HTERT RPE-1 (cell line): ENCODE measurements around the gene SLC17A2.

Experiments
- in situ Hi-C: fragments of 300-500 bp; cut with MboI; formaldehyde crosslinking; loops from 4 replicates; pipeline ENCODE4 v1.14.3; 2020; ENCODE audit warnings: low sequenced_read_pairs

Gene SLC17A2

GRCh38 chr6:25921525-25922203, 8.8 kb downstream of the SLC17A2 start:
- in situ Hi-C loops: no loop called here

DNA sequence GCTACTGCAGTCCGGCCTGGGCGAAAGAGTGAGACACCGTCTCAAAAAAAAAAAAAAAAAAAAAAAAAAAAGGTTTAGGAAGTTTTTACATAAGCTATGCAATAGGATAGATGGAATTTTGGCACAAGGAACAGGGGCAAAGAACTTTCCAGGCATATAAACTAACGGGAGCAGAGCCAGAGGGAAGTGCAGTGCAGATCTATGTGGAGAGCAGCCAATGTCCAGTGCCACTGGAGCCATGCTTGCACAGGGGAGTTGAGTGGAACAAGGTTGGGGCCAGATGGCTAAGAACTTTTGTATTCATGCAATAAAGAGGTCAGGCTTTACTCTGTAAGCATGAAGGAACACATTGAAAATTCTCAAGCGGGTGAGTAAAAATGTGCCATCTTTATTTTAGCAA, 10.8 kb downstream of the SLC17A2 start:
- in situ Hi-C loops: no loop called here

DNA sequence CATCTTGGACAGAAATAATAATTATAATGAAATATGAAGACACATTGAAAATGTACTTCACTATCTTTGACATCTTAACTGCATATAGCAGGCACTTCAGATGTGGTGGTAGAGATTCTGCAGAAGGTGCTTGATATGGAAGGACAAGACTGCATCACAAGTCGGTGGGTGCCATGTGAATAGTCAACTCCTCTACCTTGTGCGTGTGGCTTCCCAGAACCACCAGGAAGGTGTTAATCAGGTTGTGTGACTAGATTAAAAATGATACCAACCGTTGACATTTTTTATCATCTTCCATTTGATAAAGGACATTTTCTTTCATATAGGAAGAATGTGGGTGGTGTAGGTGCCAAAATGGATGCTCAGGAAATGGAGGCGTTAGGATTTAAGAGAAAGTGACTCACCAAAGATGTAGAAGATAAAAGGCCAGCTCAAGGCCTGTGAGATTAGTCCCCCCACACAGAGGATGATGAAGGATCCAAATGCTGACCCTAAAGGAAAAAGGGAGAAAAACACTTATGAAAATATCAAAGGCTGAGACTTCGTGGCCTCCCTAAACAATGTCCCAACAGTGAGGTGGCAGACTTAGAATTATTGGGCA, 12.3 kb downstream of the SLC17A2 start:
- in situ Hi-C loops: no loop called here

- in situ Hi-C loops: no loop called here
These were observed 13.6 kb downstream of the SLC17A2 start for GRCh38 chr6:25916789-25917490.

DNA sequence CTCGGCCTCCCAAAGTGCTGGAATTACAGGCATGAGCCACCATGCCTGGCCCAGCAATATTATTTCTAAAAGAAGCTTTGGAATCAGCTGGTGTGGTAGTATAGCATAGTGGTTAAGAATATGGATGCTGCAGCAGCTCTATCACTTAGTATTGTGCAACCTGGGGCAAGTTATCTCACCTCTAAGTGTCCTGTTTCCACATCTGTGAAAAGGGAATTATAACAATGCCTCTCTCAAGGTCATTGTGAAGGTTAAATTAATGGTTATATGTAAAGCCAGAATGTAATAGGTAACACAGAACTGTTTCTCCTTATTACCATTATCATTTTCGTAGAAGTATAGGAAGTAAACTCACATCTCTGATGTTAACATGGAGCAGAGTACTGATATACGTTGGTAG, 14.2 kb downstream of the SLC17A2 start:
- in situ Hi-C loops: no loop called here

- in situ Hi-C loops: no loop called here
These were observed 16.8 kb downstream of the SLC17A2 start for GRCh38 chr6:25913741-25914140.

GRCh38 chr6:25911351-25911750, 19.1 kb downstream of the SLC17A2 start:
- in situ Hi-C loops: no loop called here

DNA sequence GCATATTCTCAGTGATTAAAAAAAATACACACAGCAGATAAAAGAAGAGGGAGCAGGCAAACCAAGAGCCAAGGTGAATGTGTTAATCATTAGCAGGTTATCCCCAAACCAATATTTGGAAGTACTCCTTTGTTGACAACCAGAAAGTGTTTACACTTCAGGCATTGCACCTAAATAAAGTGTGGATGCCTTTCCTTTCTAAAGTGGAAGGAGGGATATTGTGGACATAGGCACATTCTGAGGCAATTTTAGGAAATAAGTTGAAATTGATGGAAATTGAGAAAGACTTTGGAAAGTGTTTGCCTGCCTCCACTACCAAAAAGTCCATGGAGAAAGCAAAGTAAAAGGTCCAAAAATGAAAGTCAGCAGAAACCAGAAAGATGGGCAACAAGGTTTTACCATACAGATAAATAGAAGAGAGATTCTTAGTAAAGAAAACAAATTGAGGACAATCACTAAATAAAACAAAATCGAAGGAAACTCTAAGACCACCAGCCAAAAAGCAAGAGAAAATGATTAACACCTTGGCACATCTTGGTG, 22.9 kb downstream of the SLC17A2 start:
- in situ Hi-C loops: no loop called here

DNA sequence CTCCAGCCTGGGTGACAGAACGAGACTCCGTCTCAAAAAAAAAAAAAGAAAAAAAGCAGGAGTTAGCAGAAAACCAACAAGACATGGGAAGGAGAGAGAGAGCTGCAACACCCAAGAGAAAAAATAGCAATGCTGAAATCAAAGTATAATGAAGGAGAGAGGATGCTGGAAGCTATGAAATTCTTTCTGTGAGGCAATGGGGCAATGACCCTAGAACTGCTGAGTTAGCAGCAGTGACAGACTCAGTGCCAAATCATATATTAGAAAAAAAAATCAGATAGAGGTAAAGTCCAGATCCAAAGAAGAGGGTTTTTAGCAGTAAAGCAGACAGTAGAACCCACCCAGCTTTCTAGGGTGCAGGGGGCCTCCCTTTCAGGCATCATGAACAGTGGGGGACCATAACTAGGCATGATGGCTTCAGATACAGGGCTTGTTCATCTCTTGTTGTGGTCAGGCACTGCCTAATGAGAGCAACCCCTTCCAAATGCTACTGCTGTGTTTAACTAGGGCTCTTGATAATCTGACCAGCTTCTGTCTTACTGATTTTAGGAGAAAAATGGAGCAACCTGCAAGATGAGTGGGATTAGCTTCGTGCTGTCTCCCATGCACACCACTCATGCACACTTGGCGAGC, 26.9 kb downstream of the SLC17A2 start:
- in situ Hi-C loops: no loop called here

GRCh38 chr6:25902071-25902470, 28.4 kb downstream of the SLC17A2 start:
- in situ Hi-C loops: no loop called here

- in situ Hi-C loops: no loop called here
These were observed 29.6 kb downstream of the SLC17A2 start for GRCh38 chr6:25900843-25901242.

DNA sequence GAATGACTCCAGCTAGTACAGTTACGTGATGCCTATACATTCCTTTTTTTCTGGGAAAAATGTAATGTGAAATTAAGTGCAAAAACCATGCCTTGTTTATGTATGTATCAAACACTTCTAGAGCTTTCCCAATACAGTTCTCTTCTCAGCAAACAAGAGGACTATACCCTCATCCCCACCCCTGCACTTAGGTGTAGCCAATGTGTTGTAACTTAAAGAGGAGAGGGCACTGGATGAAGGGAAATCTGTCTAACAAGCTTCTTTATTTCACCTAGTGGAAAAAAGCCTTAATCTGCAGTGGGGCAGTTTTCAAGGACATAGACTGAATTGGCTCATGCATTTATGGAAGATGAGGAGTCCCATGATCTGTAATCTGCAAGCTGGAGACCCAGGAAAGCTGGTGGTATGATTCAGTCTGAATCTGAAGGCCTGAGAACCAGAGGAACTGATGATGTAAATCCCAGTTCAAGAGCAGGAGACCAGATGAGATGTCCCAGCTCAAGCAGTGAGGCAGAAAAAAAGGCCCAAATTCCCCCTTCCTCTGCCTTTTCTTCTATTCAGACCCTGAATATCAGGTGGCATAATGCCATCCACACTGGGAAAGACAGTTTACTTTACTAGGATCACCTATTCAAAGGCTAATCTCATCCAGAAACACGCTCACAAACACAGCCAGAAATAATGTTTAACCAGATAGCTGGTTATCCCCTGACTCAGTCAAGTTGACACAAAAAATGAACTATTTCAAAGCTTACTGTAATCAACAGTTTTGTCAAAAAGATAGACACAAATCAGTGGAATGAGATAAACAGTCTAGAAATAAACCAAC, 30.7 kb downstream of the SLC17A2 start:
- in situ Hi-C loops: no loop called here

DNA sequence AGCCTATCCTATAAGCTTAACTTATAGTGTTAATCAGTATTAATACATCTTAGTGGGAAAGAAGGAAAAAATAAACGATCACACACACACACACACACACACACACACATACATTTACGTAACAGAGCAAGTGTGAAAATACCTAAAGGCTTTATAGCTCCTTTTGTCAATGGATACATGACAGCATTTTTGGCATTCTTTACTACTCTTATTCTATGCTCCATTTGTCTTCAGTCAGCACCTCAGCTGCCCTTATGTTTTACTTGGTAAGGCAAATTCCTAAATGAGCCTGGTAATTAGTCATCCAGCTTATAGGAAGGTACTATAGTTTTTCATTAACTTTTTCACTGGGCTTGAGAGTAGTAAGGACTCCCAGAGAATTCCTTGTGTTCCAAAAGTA, 31.4 kb downstream of the SLC17A2 start:
- in situ Hi-C loops: no loop called here

GRCh38 chr6:25898289-25898977, 32.1 kb downstream of the SLC17A2 start:
- in situ Hi-C loops: no loop called here

DNA sequence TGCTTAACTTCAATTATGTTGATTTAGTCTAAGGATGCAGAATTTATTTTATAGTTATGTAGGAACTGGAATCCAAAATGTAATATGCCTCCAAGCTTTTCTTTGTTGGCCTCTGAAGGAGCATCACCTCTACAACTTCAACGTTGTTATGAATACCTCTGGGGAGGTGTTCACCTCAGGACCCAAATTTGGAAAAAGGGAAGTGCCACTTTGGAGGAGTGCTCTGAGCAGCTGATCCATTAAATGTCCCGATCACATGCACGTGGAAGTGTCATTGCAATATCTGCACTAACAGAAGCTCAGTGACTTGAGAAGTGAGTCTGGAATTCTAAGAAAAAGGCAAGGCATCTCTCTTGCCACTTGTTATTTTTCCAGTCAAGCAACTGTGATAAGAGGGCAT, 34.2 kb downstream of the SLC17A2 start:
- in situ Hi-C loops: no loop called here

DNA sequence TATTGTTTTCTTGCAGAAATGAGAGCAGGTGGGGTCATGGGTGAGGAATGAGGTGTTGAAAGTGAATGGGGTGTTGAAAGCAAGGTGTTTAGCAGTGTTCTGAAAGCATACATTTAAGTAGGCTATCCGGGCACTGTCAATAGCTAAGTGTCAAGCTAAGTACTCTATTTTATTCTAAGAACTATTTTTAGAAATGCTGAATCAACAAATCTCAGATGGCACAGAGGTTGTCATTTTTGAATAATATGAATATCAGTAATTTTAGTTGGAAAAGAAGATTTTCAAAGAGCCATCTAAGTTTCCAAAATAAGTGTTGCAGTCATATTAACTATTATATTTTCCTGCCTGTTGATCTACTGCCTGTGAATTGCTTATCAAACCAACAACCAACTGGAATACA, 34.7 kb downstream of the SLC17A2 start:
- in situ Hi-C loops: no loop called here

DNA sequence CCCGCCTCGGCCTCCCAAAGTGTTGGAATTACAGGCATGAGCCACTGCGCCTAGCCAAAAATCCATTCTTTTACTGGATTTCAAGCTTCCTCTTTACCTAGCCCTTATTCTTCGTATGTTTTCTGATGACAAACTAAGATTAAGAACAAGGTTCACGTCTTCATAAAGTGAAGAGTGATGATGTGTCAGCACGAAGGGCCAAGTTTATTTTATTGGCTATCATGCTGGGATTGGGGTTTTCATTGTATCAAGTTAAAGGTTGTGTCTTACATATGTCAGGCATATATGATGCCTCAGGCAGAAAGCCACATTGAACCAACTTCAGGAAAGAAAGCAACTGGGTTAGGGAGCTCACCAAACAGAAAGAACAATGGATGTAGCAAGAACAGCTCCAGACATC, 36.7 kb downstream of the SLC17A2 start:
- in situ Hi-C loops: no loop called here

DNA sequence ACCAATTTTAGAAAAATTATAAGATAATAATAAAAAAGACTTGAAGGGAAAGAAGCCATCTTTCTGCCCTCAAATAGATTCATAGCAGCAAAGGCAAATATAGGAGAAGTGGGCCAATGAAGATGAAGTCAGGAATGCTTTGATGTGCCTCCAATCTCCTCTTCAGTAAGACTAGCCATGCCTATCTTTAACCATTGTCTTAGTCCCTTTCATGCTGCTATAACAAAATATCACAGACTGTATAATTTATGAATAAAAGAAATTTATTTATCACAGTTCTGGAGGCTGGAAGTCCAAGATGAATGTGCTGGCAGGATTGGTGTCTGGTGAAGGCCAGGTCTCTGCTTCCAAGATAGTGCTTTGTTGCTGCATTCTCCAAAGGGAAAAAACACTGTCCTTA, 37.6 kb downstream of the SLC17A2 start:
- in situ Hi-C loops: no loop called here

DNA sequence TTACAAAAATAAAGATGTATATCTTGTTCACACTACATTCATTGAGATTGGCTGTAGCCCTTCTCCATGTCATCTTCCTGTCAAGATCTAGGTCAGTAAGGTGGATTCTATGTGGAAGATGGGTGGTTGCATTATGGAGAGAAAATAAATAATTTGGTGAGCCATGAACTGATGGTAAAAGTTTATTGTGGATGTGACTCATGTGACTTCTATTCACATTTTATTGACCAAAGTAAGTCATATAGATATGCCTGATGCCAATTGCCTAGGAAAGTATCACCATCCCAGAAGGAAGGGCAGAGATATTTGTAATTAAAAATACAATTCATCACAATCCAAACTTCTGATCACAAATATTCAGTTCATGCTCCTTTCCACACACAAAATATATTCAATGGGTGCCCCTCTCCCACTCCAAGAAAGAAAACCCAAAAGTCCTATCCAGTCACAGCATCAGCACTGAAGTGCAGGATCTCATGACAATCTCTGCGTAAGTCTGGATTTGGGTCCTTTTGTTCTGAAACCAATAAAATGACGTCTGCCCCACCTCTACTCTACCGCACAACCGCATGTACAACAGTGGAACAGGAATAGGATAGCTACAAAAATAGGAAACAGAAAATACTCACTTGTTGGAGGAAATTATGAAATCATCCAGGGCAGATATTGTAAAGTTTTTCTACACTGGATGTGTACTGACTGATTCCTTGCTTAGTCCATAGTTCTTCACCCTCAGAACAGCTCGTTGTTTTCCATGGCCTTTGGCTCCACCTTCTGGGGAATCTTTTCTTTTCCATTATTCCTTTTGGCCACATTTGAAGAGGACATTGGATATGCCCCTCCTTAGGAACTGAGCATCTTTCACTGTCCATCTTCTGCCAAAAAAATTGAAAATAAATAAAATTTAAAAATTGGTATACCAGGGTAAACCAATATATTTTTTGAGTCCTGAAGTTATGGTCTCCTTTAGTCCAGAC, 40.3 kb downstream of the SLC17A2 start:
- in situ Hi-C loops: no loop called here
